HG03558 (cell line): ENCODE measurements around the gene ADAMTS3.

Experiments
- ATAC-seq: cut with Tn5 transposase; IDR thresholded peaks from one replicate; pipeline ENCODE4 v1.9.1; 2021; ENCODE audit warnings: moderate number of reproducible peaks; ENCODE audit not compliant: unreplicated experiment; ENCODE audit errors: extremely low read depth

Gene ADAMTS3

GRCh38 chr4:72358483-72358882 lies 210.5 kb downstream of the ADAMTS3 start:
- ATAC-seq, result no peak

DNA sequence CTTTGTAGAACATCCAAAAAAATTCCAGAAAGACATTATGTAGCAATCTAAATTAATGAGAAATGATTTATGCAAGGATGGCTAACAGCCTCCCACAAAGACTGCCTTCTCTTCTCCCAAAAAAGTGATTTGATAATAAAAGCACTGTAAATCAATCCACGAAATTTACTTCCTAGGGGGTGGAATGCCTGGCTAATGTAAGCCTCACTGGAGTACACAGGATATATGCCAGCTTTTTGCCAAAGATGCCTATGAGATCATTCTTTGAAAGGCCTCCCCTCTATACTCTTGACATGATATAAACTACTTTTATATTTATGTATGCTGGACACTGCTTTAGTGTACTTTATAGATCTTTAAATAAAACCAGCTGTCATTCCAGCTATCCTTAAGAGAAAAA lies 211.1 kb downstream of the ADAMTS3 start:
- no peak for ATAC-seq

- no peak for ATAC-seq
These were observed 216.3 kb downstream of the ADAMTS3 start for GRCh38 chr4:72352711-72353110.

DNA sequence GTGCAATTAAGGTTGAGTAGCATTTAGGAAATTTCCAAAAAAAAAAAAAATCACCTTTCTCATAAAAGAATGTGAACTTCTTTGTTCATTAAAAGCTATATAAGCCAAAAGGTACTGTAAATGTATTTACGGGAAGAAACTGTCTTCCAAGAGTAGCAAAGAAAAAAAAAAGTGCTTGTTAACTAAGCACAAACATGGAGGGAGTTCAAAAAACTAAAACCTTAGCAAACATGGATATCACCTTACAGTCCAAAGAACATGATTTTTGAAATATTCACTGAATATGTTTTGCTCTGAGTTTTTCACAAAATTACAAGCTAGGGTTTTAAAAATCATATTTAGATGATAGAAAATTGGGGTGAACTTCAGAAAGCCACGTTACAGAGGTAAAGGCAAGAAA lies 217.5 kb downstream of the ADAMTS3 start:
- no peak for ATAC-seq

- ATAC-seq, result no peak
These were observed 220.3 kb downstream of the ADAMTS3 start for GRCh38 chr4:72348701-72349100.

- ATAC-seq, result no peak
These were observed 224.6 kb downstream of the ADAMTS3 start for GRCh38 chr4:72344418-72344817.

- ATAC-seq, result no peak
These were observed 227.6 kb downstream of the ADAMTS3 start for GRCh38 chr4:72341432-72341820.

DNA sequence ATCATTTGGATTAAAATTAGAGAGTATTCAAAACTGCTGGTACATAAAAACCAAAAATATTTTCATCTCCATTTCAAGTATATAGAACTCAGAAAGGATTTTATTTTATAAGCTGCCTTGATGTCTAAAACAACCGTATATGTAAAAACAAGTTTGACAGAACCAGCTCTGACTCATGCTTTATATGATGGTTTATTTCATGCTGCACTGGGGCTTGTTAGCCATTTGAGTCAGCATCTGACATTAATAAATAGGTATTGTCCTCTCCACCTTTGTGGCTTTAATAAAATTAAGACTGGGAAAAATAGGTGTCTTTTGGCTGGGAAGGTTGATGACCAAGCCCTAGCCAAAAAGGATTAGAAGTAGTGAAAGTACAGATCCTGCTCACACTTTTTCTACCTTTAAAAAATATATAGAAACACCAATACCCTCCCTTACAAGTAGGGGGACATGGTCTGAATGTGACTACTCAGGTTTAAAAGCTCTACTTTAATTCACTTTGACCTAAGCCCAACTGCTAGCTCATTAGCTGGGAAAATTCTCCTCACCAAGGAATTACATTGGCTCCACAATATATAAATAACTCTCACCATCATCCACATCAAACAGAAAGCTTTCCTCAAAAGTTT lies 228.1 kb downstream of the ADAMTS3 start:
- ATAC-seq, result no peak

DNA sequence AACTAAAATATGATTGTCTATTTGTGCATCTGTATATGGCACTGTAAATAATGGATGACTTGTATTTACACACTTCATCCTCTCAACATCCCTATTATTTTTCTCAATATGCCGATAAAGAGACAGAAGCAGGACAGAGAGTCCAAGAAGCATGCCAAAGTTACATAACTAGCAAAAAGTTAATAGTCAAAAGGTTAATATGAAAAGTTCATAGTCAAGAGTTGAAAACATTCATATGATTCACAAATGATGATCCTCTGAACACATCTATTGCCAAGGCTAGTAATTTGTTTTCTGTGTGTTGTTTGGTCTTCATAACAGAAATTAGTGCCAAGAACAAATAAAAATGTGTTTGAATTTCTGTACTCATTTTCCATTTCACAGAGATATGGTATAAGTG lies 231.0 kb downstream of the ADAMTS3 start:
- no peak for ATAC-seq

- no peak for ATAC-seq
These were observed 238.6 kb downstream of the ADAMTS3 start for GRCh38 chr4:72330381-72330780.

- ATAC-seq, result no peak
These were observed 242.1 kb downstream of the ADAMTS3 start for GRCh38 chr4:72326692-72327632.

DNA sequence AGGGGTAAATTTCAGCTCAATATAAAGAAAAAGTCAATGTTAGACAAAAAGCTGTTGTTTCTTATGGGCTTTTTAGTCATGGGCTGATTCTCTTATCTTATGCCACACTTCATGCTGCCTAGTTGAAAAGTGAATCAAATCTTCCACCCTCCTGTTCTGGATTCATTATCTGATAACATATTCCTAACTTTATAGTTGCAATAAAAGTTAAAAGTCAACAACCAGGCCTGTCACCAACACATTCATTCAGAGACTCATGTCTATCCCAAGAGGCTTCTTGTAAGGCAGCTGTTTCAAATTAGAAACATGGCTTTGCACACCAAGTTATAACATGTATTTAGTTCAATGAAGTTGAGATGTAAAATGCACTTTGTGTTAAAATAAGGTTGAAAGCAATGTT lies 243.8 kb downstream of the ADAMTS3 start:
- no peak for ATAC-seq

GRCh38 chr4:72323227-72323626 lies 245.8 kb downstream of the ADAMTS3 start:
- ATAC-seq, result no peak

DNA sequence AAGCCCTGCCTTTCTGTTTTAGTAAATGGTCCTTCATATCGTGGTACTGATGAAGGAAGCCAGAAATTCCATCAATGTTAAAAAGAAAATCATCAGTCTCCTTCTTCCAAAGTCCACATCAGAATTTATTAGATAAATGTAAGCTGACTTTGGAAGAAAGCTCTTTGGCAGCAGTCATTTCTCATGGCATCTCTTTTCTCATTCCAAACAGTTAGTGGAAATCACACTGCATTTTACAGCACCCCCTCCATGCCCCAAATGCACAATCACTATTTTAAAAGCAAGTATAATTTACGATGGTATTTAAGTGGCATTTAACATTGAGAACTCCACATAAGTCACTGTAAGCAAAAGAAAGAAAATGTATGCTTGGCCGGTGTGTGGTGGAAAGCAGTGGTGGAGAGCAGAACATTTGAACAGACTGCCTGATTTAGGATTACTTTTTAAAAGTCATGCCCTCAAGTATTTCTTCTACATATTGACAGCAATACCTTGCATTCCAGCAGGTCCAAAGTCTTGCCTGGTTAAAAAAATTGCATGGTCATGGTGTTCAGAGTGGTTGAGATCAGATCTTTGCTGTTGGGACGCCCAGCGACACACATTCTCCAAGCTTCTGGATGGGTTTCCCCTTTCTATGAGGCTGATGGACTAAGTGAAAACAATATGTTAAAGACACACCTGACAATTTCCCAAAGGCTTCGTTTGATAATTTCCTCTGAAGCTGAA lies 248.6 kb downstream of the ADAMTS3 start:
- no peak for ATAC-seq

DNA sequence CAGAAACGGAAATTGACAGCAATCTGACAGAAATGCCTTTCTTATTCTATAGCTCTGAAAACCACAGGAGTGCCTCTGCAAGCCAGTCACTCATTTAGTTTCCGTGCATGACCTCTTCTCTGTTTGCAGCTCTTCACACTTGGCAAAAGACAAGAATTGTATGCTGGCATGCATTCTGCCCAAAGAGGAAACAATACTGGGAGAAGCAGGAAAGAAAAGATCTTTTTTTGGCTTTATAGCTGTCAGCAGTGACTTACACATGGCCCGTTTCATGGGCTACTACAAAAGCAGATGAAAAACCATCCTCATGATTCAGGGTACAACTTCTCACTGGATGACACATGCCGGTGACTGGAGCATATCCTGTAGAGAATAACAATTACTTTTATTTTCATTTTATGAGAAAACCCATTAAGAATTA lies 249.4 kb downstream of the ADAMTS3 start:
- no peak for ATAC-seq

DNA sequence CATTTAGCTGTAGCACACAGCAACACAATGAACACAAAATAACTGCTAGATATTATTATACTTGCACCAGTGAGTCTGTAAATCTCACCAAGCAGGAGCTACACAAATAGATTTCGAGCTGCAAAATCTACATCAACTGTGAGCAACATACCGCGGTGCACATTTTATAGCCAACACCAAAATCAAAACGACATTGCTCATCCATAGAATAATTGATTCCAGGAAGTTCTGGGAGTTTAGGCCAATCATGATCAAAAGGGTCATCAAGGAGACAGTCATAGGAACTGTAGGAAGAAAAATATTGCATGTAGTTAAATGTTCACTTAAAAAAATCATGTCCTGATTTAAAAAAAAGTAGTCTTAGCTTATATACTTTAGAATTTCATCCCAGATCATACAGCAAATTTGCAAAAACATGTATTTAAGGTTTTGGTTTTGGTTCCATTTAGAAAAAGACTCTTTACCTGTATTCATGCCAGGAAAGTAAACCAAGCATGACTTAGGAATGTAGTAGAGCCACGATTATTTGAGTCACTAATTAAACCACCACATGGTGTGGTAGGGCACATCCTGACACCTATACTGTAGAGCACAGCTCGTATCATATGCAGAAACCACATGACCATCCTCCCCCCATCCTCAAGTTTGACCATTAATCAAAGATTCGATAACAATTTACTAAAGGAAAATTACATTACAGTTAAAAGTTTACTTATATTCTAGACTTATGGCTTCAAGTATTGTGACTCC lies 250.4 kb downstream of the ADAMTS3 start:
- ATAC-seq, result no peak

DNA sequence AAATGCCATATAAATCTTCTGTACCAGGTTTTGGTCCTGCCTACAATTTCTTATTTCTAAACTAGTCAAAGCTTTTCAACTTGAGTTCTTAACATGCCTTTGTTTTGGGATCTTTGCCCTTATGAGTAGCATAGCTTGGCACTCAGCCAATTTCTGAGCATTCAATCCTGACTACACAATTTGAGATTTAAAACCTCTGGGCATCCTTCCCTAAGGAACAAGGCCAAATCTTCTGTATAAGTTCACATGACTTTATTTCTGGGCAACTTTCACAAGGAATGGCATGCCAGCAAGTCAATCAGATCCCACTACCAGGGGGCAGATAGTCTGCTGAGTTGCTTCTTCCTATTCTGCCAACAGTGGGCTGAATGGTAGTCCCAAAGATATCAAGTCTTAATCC lies 254.2 kb downstream of the ADAMTS3 start:
- ATAC-seq, result no peak

- no peak for ATAC-seq
These were observed 255.9 kb downstream of the ADAMTS3 start for GRCh38 chr4:72313121-72313520.

DNA sequence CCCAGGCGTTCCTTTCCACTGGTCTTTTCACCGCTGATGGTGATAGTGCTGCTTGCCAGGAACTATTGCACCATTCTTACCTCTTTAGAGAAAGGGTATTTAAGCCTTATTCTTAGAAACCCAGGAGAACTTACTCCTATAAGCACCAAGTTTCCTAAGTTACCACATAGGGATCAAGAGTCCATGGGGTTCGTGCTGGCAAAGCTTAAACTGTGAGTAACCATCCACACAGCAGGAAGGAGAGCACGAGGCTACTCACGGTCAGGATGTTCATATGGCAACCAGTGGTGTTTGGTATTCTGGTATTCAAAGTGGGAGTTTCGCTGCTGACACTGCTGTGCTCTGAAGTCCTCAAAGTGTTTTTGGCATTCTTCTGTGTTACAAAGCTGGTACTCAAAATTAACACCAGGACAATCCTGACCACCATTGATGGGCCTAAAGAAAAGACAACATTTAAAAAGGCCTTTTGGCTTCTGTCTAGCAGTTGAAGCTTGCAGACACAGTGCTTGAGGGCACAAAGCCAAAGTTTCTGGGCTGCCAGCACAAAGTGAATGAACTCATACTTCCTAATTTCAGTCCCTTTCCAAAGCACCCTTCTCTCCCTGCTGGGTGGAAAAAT lies 256.9 kb downstream of the ADAMTS3 start:
- ATAC-seq, result no peak

GRCh38 chr4:72311291-72311690 lies 257.7 kb downstream of the ADAMTS3 start:
- no peak for ATAC-seq
